Activated CD8-positive, alpha-beta memory T cell treated with anti-CD3 and anti-CD28 coated beads, Interleukin-2, amount 50 U/mL, for 1 hour (primary cell): ENCODE data around the gene ZBTB45.
"Not testable (repeated sequence)": the region's sequence is repeated elsewhere in the genome, so short reads cannot be mapped to it uniquely, and the experiment has no call there.

Experiments
- DNase-seq: peaks from one replicate; pipeline ENCODE4 v3.0.0-alpha.2; 2020; ENCODE audit errors: extremely low read depth

The ZBTB45 gene

GRCh38 chr19:58510084-58510862 lies 9.3 kb downstream of the ZBTB45 start:
- DNase-seq, result no peak

DNA sequence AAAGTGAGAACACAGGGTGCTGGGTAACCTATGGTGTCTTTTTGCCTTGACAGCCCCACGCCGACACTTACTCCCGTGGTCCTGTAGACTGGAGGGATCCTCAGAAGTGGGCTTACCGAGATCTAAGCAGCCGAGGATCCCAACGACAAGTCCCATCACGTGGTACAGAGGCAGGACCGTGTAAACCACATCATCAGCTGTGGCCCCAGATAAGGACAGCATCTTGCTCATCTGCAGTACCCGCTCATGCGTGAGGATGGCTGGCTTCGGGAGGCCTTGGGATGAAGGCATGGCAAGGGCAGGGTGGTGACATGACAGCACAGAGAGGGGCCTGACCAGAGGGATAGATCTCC lies 9.9 kb downstream of the ZBTB45 start:
- DNase-seq, result no peak

DNA sequence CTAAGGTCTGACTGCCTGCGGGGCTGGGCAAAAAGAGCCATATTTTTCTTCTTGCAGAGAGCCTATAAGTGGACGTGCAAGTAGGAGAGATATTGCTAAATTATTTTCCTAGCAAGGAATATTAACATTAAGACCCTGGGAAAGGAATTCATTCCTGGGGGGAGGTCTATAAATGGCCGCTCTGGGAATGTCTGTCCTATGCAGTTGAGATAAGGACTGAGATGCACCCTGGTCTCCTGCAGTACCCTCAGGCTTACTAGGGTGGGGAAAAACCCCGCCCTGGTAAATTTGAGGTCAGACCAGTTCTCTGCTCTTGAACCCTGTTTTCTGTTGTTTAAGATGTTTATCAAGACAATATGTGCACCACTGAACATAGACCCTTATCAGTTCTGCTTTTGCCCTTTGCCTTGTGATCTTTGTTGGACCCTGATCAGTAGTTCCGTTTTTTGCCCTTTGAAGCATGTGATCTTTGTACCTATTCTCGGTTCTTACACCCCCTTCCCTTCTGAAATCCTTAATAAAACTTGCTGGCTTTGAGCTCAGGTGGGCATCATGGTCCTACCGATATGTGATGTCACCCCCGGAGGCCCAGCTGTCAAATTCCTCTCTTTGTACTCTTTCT lies 11.9 kb downstream of the ZBTB45 start:
- DNase-seq, result not testable (repeated sequence)

- DNase-seq, result no peak
Observed at GRCh38 chr19:58500242-58500641, 19.4 kb downstream of the ZBTB45 start.

DNA sequence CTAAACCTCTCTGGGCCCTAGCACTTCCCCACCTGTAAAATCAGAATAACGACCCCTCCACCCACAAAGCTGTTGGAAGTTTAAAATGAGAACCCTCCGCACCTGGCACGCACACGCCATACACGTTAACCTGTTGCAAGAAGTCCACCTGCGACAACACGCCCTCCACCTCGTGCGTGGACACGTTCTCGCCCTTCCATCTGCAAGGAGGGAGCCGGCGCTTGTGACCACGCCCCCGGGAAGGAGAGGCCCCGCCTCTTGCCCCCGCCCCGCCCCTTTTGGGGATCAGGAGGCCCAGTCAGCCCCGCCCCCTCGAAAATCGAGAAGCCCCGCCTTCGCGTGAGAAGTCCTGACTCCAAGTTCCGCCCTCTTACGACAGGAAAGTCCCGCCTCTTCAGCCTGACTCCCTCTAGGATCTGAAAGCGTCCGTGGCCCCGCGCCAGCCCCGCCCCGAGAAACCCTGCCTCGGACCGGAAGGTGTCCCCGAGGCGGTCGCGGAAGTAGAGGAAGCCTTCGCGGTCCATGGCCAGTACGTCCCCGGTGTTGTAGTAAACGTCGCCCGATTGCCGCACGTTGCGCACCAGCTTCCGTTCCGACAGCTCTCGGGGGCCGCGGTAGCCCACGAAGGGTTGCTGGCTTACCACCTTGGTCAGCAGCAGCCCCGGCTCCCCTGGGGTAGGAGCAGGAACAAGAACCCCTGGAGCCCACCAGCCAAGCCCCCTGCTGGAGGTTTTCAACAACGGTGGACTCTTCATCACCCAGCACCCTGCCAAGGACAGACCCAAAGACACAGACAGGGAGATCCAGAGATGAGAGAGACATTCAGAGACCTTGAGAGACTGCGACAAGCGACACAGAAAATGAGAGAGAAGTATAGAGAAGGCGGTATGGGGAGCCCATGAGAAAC lies 20.3 kb downstream of the ZBTB45 start:
- DNase-seq, result peak; percentile 86

GRCh38 chr19:58498316-58499020 lies 21.1 kb downstream of the ZBTB45 start:
- DNase-seq, result no peak

- no peak for DNase-seq
Observed at GRCh38 chr19:58497634-58498170, 21.9 kb downstream of the ZBTB45 start.

- DNase-seq, result no peak
Observed at GRCh38 chr19:58492265-58492664, 27.3 kb downstream of the ZBTB45 start.

DNA sequence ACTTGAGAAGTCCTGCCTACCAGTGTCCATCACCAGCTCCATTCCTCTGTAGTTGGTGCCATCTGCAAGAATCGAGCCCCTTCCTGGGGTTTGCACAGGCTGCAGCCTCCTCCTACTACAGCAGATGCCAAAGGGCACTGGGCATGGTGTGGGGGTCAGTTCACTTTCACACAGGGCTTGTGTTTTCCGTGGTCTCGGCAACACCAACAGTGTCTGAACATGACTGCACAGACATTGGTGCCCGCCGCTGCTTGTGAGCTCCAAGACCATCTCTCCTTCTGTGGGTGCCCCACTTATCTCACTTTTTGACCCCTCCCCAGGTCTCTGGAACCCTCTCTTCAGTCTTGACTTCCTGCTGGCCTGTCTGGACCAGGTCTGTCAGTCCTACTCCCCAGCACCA lies 28.2 kb downstream of the ZBTB45 start:
- DNase-seq, result no peak

- not testable (repeated sequence) for DNase-seq
Observed at GRCh38 chr19:58484349-58484748, 35.3 kb downstream of the ZBTB45 start.

DNA sequence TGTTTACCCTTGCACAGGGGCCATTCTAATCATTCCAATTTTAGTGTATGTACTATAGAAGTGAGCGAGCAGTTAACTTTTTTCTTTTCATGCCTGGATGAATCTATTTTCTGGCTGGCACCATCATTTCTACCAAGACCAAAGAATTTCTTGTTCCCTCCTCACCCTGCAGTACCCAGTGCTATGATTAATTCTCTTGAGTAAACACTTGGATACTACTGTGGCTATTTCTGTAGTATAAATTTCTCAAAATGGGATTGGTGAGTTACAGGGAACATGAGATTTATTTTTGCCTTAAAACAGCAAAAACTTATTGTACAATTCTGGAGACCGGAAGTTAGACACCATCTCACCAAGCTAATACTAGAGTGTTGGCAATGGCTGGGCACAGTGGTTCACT lies 35.8 kb downstream of the ZBTB45 start:
- no peak for DNase-seq

DNA sequence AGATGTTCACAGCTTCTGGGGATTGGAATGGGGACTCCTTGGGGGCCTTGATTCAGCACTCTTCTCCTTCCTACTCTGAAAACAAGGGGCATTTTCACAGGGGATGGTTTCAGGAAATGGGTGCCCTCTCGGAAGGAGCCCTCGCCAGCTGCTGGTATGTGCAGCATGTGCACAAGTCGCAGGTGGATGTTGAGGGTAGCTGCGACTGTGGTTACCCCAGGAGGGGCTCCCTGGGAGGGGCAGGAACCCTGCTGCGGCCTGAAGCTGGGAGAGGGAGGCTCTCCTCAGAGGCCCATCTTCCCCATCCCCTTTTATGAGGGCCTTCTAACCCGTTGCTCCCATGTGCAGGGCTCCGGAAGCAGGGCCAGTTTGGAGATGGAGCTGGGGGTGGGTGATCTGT lies 37.2 kb downstream of the ZBTB45 start:
- DNase-seq, result no peak

DNA sequence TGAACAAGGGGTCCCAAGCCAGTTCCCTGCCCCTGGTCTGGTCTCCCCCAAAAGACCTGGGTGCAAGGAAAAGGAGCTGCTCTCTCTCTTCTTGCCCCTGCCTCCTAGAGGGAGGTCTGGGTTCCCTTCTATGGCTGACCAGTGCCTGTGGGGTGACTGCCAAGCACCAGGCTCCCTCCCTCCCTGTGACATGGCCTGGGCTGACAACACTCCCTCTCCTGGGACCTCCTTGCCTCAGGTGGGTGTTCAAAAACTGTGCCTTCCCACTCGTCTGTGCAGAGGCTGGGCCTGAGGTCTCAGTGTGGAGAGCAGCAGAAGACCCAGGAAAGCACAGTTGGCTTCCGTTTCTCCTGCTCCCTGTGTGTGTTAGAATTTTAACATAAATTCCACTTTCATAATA lies 38.8 kb downstream of the ZBTB45 start:
- DNase-seq, result no peak

DNA sequence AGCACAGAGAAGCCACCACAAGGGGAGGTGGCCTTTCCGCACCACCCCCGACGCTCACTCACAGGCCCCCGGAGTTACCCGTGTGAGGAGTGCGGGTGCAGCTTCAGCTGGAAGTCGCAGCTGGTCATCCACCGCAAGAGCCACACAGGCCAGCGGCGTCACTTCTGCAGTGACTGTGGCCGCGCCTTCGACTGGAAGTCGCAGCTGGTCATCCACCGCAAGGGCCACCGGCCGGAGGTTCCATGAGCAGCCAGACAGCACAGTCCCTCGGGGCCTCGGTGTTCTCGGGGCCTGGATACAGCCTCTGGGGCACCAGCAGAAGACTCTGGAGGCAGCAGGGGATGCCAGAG lies 39.2 kb downstream of the ZBTB45 start:
- DNase-seq, result no peak

- no peak for DNase-seq
Observed at GRCh38 chr19:58479736-58480480, 39.7 kb downstream of the ZBTB45 start.

GRCh38 chr19:58479303-58479702 lies 40.3 kb downstream of the ZBTB45 start:
- no peak for DNase-seq

DNA sequence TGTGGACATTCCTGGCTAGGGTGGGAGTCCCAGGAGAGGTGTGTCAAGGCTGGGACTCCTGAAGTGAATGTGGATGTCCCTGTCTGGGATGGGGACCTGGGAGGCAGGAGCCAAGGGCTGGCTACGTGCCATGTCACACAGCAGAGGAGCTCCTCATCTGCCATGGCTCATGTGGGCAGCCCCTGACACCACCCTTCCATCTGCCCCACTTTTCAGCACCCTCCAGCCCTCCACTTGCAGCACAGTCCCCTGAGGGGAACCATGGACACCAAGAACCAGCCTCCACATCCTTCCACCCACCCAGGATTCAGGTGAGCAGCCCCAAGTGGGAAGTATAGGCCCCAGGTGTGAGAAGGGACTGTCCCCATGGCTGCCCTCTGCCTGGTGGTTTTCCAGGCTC lies 41.7 kb downstream of the ZBTB45 start:
- DNase-seq, result no peak

DNA sequence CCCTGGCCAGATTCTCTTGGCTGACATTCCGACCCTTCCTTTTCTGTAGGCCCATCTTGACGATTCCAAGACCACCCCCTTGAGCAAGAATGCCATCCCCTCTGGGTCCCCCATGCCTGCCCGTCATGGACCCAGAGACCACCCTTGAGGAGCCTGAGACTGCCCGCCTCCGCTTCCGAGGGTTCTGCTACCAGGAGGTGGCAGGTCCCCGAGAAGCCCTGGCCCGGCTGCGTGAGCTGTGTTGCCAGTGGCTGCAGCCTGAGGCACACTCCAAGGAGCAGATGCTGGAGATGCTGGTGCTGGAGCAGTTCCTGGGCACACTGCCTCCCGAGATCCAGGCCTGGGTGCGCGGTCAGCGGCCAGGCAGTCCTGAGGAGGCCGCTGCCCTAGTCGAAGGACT lies 42.5 kb downstream of the ZBTB45 start:
- DNase-seq, result no peak

DNA sequence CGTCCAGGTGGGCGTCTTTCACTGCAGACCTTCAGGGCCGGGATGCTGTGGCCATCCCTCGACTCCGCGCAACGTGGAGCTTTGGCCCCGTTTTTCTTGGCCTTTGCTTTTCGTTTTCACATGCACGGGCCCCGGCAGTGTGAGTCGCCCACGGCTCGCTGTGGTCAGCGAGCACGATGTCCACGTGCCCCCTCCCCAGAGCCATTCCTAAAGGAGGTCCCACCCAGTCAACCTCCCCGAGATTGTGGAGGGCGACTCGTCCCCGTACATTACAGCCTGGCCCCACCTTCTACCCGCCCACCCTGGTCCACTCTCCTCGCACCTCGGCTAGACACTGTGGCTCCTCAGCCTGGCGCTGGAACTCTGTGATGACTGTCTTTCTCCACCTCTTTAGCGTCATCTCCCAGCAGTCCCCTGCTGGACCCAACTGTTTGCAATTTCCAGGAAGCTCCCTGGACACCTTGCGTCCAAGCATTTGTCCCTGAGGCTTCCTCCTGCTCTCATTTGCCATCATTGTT lies 43.1 kb downstream of the ZBTB45 start:
- DNase-seq, result no peak

DNA sequence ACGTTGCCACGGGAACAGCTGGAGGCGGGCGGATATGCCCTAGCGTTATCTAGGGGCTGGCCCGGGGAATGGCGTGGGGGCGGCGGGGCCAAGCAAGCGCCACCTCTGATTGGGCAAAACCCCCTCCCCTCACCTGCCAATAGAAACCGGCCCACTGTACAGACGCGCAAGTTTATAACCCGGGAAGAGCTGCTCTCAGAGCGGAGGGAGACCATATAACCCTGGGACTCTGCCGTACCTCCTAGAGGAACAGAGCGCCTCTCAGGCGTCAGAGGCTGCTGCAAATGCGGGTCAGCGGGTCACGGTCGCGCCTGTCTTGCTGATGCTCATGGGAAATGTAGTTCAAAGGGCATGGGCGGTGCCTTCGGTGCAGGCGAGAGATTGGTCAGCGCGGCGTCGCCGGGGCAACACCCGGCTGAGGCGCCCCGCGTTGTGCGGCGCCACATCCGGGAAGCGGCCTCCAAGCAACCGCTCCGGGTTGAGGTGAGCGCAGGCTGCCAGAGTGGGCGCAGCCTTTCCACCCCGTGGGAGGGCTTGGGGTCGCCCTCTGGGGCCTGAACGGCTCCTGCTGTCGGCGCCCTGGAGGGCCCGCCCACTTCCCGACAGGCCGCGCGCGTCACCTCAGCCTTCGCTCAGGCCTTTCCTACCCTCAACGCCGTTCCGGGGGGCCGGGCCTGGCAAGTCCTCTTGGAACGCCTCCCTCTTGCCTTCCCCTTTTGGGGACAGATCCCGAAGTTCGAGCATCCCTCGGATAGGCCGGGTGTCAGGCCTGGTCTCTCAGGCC lies 43.7 kb downstream of the ZBTB45 start, which contains the start of gene ZNF446:
Gene ZNF446, plus strand, starts transcription at position 639 of the 784 bp plus-strand sequence. CDS start 867 bp downstream, outside the sequence.
- DNase-seq, result peak; percentile 91
